Suppressor macrophage treated with lipopolysaccharide for 4 hours (primary cell): Measurements from ENCODE around the gene STX8.

Source experiments
- DNase-seq: peaks from one replicate; pipeline ENCODE4 v3.0.0-alpha.2; 2020

The STX8 gene

GRCh38 chr17:9220398-9221146 is 355.0 kb downstream of the STX8 start:
- no peak for DNase-seq

- DNase-seq: no peak
These were observed 355.8 kb downstream of the STX8 start for GRCh38 chr17:9219631-9220397.

- no peak for DNase-seq
These were observed 356.7 kb downstream of the STX8 start for GRCh38 chr17:9218911-9219310.

GRCh38 chr17:9218064-9218635 is 357.5 kb downstream of the STX8 start:
- no peak for DNase-seq

- DNase-seq: no peak
These were observed 358.2 kb downstream of the STX8 start for GRCh38 chr17:9217151-9218056.

- DNase-seq: no peak
These were observed 360.2 kb downstream of the STX8 start for GRCh38 chr17:9215465-9215864.

- no peak for DNase-seq
These were observed 362.3 kb downstream of the STX8 start for GRCh38 chr17:9213303-9213640.

- no peak for DNase-seq
These were observed 363.0 kb downstream of the STX8 start for GRCh38 chr17:9212376-9213302.

GRCh38 chr17:9211133-9211765 is 364.4 kb downstream of the STX8 start:
- DNase-seq: no peak

GRCh38 chr17:9209781-9210370 is 365.7 kb downstream of the STX8 start:
- DNase-seq: no peak

- DNase-seq: no peak
These were observed 366.3 kb downstream of the STX8 start for GRCh38 chr17:9209347-9209746.

GRCh38 chr17:9208381-9209105 is 367.1 kb downstream of the STX8 start:
- no peak for DNase-seq

GRCh38 chr17:9206741-9207332 is 368.8 kb downstream of the STX8 start:
- DNase-seq: no peak

- no peak for DNase-seq
These were observed 369.3 kb downstream of the STX8 start for GRCh38 chr17:9206410-9206703.

GRCh38 chr17:9205520-9206409 is 369.9 kb downstream of the STX8 start:
- no peak for DNase-seq

- DNase-seq: no peak
These were observed 370.8 kb downstream of the STX8 start for GRCh38 chr17:9204637-9205329.

- DNase-seq: peak; percentile 5
These were observed 371.7 kb downstream of the STX8 start for GRCh38 chr17:9203771-9204425.

- DNase-seq: no peak
These were observed 373.1 kb downstream of the STX8 start for GRCh38 chr17:9202532-9202931.
